ENCODE data around the gene PRRC1.
A peak's percentile ranks its signal among the peaks of the same experiment; 100 is the strongest.

Gene PRRC1

GRCh38 chr5:127590156-127590722, 72.8 kb downstream of the PRRC1 start:
- Histone ChIP-seq H3K9ac (no peak overlapping the region), H3K27ac (no peak overlapping the region), H3K4me1 (peaks cover 0 to 24% (median 21%) of the 10 kb centered on the region in 10 experiments; a peak in 12 of 20 replicates), H3K4me2 (peak overlapping the region in 7 of 11 experiments; percentile 1 to 64 (median 39); a peak in 11 of 22 replicates), H3K9me3 (replicated peaks in 1 of 11) (no peaks in the 10 kb centered on the region; a peak in 1 of 22 replicates), H3K36me3 (no peaks in the 10 kb centered on the region), H3K27me3 (no peaks in the 10 kb centered on the region), H4K20me1 (no peaks in the 10 kb centered on the region), H3K4me3 (no peak overlapping the region)
- no peak for TF ChIP-seq Cebpa-rat (IDR thresholded peaks at IDR 0.05)

GRCh38 chr5:127595484-127596368, 78.3 kb downstream of the PRRC1 start:
- H3K4me1 ChIP-seq = peaks cover 0 to 9% (median under 1%) of the 10 kb centered on the region in 10 experiments; a peak in 6 of 20 replicates
- no peaks in the 10 kb centered on the region for H3K27me3 ChIP-seq
- H3K36me3 ChIP-seq = no peaks in the 10 kb centered on the region
- H3K4me2 ChIP-seq = no peak overlapping the region
- no peak overlapping the region for H3K27ac ChIP-seq
- no peak overlapping the region for H3K4me3 ChIP-seq
- H3K9ac ChIP-seq = no peak overlapping the region
- H3K9me3 ChIP-seq (replicated peaks in 1 of 11) = peaks cover 0 to 9% (median 0%) of the 10 kb centered on the region in 11 experiments; a peak in 2 of 22 replicates
- H4K20me1 ChIP-seq = no peaks in the 10 kb centered on the region
- TF ChIP-seq Cebpa-rat (IDR thresholded peaks at IDR 0.05) = no peak

- no peak for TF ChIP-seq Cebpa-rat (IDR thresholded peaks at IDR 0.05)
- Histone ChIP-seq H3K27ac (no peak overlapping the region), H3K9ac (no peak overlapping the region), H3K4me3 (no peak overlapping the region), H4K20me1 (no peaks in the 10 kb centered on the region), H3K27me3 (no peaks in the 10 kb centered on the region), H3K9me3 (replicated peaks in 1 of 11) (peaks cover 0 to 9% (median 0%) of the 10 kb centered on the region in 11 experiments; a peak in 2 of 22 replicates), H3K4me2 (no peak overlapping the region), H3K4me1 (peaks cover 0 to 9% (median 0%) of the 10 kb centered on the region in 10 experiments; a peak in 5 of 20 replicates), H3K36me3 (no peaks in the 10 kb centered on the region)
Measured at GRCh38 chr5:127596501-127596900, 79.1 kb downstream of the PRRC1 start.

GRCh38 chr5:127599320-127599719, 81.9 kb downstream of the PRRC1 start:
- peaks cover 0 to 9% (median 0%) of the 10 kb centered on the region in 11 experiments; a peak in 1 of 22 replicates for H3K9me3 ChIP-seq (replicated peaks in 1 of 11)
- TF ChIP-seq Cebpa-rat (IDR thresholded peaks at IDR 0.05) = no peak
- H3K4me1 ChIP-seq = peaks cover 0 to 9% (median 0%) of the 10 kb centered on the region in 10 experiments; a peak in 5 of 20 replicates
- no peak overlapping the region for H3K4me3 ChIP-seq
- H3K36me3 ChIP-seq = no peaks in the 10 kb centered on the region
- no peak overlapping the region for H3K9ac ChIP-seq
- H3K27ac ChIP-seq = no peak overlapping the region
- peak overlapping the region in 3 of 11 experiments; percentile 17 to 30 (median 23); a peak in 4 of 22 replicates for H3K4me2 ChIP-seq
- no peaks in the 10 kb centered on the region for H3K27me3 ChIP-seq
- no peaks in the 10 kb centered on the region for H4K20me1 ChIP-seq

GRCh38 chr5:127599847-127600246, 82.4 kb downstream of the PRRC1 start:
- no peak overlapping the region; a peak in 1 of 22 replicates for H3K4me2 ChIP-seq
- no peaks in the 10 kb centered on the region for H3K36me3 ChIP-seq
- peaks cover 0 to 9% (median 0%) of the 10 kb centered on the region in 10 experiments; a peak in 5 of 20 replicates for H3K4me1 ChIP-seq
- H3K9ac ChIP-seq = no peak overlapping the region
- H3K4me3 ChIP-seq = no peak overlapping the region
- H3K27me3 ChIP-seq = no peaks in the 10 kb centered on the region
- no peak for TF ChIP-seq Cebpa-rat (IDR thresholded peaks at IDR 0.05)
- H4K20me1 ChIP-seq = no peaks in the 10 kb centered on the region
- no peak overlapping the region for H3K27ac ChIP-seq
- peaks cover 0 to 9% (median 0%) of the 10 kb centered on the region in 11 experiments; a peak in 1 of 22 replicates for H3K9me3 ChIP-seq (replicated peaks in 1 of 11)

GRCh38 chr5:127601111-127601510, 83.7 kb downstream of the PRRC1 start:
- Histone ChIP-seq H3K9ac (no peak overlapping the region), H3K4me2 (no peak overlapping the region), H3K27ac (no peak overlapping the region), H3K9me3 (replicated peaks in 1 of 11) (peaks cover 0 to 9% (median 0%) of the 10 kb centered on the region in 11 experiments; a peak in 1 of 22 replicates), H3K4me3 (no peak overlapping the region), H3K4me1 (peaks cover 0 to 9% (median 0%) of the 10 kb centered on the region in 10 experiments; a peak in 5 of 20 replicates), H3K36me3 (no peaks in the 10 kb centered on the region), H4K20me1 (no peaks in the 10 kb centered on the region), H3K27me3 (no peaks in the 10 kb centered on the region)
- no peak for TF ChIP-seq Cebpa-rat (IDR thresholded peaks at IDR 0.05)

- Histone ChIP-seq H3K9ac (no peak overlapping the region), H3K4me1 (peaks cover 0 to 9% (median 0%) of the 10 kb centered on the region in 10 experiments; a peak in 5 of 20 replicates), H4K20me1 (no peaks in the 10 kb centered on the region), H3K27ac (no peak overlapping the region), H3K36me3 (no peaks in the 10 kb centered on the region), H3K4me3 (no peak overlapping the region), H3K4me2 (no peak overlapping the region), H3K9me3 (replicated peaks in 1 of 11) (peaks cover 0 to 9% (median 0%) of the 10 kb centered on the region in 11 experiments; a peak in 1 of 22 replicates), H3K27me3 (no peaks in the 10 kb centered on the region)
- TF ChIP-seq Cebpa-rat (IDR thresholded peaks at IDR 0.05) = no peak
Measured at GRCh38 chr5:127601601-127602000, 84.2 kb downstream of the PRRC1 start.

GRCh38 chr5:127602481-127602880, 85.0 kb downstream of the PRRC1 start:
- Histone ChIP-seq H3K9ac (no peak overlapping the region), H3K27me3 (no peaks in the 10 kb centered on the region), H3K36me3 (no peaks in the 10 kb centered on the region), H3K9me3 (replicated peaks in 1 of 11) (peaks cover 0 to 3% (median 0%) of the 10 kb centered on the region in 11 experiments; a peak in 1 of 22 replicates), H3K4me2 (no peak overlapping the region), H3K4me3 (no peak overlapping the region), H4K20me1 (no peaks in the 10 kb centered on the region), H3K27ac (no peak overlapping the region), H3K4me1 (peaks cover 0 to 9% (median 0%) of the 10 kb centered on the region in 10 experiments; a peak in 5 of 20 replicates)
- no peak for TF ChIP-seq Cebpa-rat (IDR thresholded peaks at IDR 0.05)

Data from BLaER1 treated with 17β-estradiol and CSF1 and Interleukin-3, amounts not matched to agents 10 nM and 100 nM (cell line).